Prostate gland (tissue), 2 donors: Measurements from ENCODE around the gene FOXJ1. TPM values are rescaled to one million over a fixed set of nuclear protein-coding genes. Genes with fewer than 3 reads are reported as not detected.

Experiments
- DNase-seq: peaks from one replicate; pipeline ENCODE4 v3.0.0-alpha.2; 2019; ENCODE audit warnings: low spot score
- H3K27ac ChIP-seq, 2 donors: fragments of 200-600 bp; sonication (generic); 2 replicates each; pipeline ENCODE4 v1.5.1; 2017 to 2019
- H3K27me3 ChIP-seq: fragments of 200-600 bp; sonication (generic); replicated peaks from 2 replicates; pipeline ENCODE4 v1.5.1; 2019; ENCODE audit not compliant: insufficient read depth
- H3K36me3 ChIP-seq, 2 donors: fragments of 200-600 bp; sonication (generic); 1 replicate in 1 of 2; 2 replicates in 1 of 2; pipeline versions ENCODE4 v1.5.1 to v1.8.1; 2017 to 2019
- H3K4me1 ChIP-seq: fragments of 200-600 bp; sonication (generic); replicated peaks from 2 replicates; pipeline ENCODE4 v1.5.1; 2019
- H3K4me3 ChIP-seq, 2 donors: fragments of 200-600 bp; sonication (generic); 2 replicates each; pipeline ENCODE4 v1.5.1; 2017 to 2019
- H3K9me3 ChIP-seq: fragments of 200-600 bp; sonication (generic); 2 replicates; pipeline ENCODE4 v1.5.1; 2017
- CTCF ChIP-seq, 4 experiments: fragments of 200-600 bp in 2 of 4; fragments of 450-650 bp in 2 of 4; sonication (generic) in 2 of 4; IDR thresholded peaks; 1 replicate in 3 of 4; 2 replicates in 1 of 4; pipeline ENCODE4 v1.5.1; 2016 to 2019; ENCODE audit warnings: antibody characterized with exemption in 4 of 4, mild to moderate bottlenecking in 2 of 4, moderate library complexity in 2 of 4
- POLR2A ChIP-seq: fragments of 450-650 bp; IDR thresholded peaks from one replicate; pipeline ENCODE4 v1.6.1; 2016; ENCODE audit warnings: antibody characterized with exemption, mild to moderate bottlenecking
- POLR2AphosphoS5 ChIP-seq: sonication (generic); formaldehyde crosslinking; IDR thresholded peaks from one replicate; pipeline ENCODE4 v1.6.1; 2017; ENCODE audit warnings: antibody characterized with exemption
- WGBS: methylation state at CpG from one replicate; pipeline ENCODE4 v1.1.5; 2018; 5-methylcytosine and 5-hydroxymethylcytosine counted together
- intact Hi-C: fragments of 100-400 bp; cut with DNase I; formaldehyde crosslinking; loops from one replicate; pipeline ENCODE4 v1.14.2; 2022
- total RNA-seq, 2 donors: library from RNA; depleted of rRNA; stranded (reverse); fragments of >200 nt; gene quantifications; one replicate each; pipeline ENCODE4 v1.1.0, GENCODE V29; 2016

FOXJ1 gene
- total RNA-seq, 2 donors from 2014 or later, result 0.55 to 11.2 TPM

DNA sequence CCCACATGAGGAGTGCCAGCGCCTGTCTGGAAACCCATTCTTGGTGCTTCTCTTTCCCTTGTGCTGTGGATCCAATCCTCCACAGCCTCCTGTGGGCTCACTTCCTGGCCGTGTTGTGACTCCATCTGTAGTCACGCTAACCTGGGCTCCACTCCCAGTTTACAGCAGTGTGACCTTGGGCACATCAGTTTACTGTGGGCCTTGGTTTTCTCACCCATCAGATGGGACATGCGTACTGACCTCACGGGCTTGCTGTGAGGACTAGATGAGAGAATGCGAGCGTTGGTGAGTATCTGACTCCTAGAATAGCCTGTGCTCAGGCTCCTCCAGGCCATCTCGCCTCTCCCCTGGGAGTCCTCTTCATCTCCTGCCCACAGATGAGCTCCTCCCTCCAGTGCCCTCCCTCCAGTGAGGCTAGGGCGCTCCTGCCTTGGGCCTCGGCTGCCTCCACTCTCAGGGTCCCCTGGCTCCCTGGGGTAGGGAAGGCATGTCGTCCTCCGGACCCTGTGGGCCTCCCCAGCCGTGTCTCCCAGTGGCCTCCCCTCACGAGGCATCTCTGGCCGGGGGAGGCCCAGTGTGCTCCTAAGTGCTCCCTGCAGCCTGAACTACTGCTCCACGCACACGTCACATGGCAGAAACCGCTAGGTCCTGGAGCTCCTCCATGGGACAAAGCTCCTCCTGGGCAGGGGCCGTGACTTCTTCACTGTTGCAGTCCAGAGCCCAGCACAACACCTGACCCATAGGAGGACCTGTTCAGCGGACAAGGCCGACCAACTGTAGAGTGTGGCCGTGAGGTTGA, 5.2 kb upstream of the FOXJ1 start:
- Histone ChIP-seq H3K9me3 (no peaks in the 10 kb centered on the region), H3K27ac (no peak overlapping the region), H3K36me3 (no peaks in the 10 kb centered on the region), H3K4me1 (no peaks in the 10 kb centered on the region), H3K4me3 (no peak overlapping the region), H3K27me3 (no peaks in the 10 kb centered on the region)
- intact Hi-C loops, result no loop called here
- TF ChIP-seq CTCF (IDR thresholded peaks at IDR 0.05) (no peak), POLR2AphosphoS5 (no peak), POLR2A (no peak)
- no peak for DNase-seq
- WGBS, result 92% methylated on average over 22 of the region's 22 CpGs

DNA sequence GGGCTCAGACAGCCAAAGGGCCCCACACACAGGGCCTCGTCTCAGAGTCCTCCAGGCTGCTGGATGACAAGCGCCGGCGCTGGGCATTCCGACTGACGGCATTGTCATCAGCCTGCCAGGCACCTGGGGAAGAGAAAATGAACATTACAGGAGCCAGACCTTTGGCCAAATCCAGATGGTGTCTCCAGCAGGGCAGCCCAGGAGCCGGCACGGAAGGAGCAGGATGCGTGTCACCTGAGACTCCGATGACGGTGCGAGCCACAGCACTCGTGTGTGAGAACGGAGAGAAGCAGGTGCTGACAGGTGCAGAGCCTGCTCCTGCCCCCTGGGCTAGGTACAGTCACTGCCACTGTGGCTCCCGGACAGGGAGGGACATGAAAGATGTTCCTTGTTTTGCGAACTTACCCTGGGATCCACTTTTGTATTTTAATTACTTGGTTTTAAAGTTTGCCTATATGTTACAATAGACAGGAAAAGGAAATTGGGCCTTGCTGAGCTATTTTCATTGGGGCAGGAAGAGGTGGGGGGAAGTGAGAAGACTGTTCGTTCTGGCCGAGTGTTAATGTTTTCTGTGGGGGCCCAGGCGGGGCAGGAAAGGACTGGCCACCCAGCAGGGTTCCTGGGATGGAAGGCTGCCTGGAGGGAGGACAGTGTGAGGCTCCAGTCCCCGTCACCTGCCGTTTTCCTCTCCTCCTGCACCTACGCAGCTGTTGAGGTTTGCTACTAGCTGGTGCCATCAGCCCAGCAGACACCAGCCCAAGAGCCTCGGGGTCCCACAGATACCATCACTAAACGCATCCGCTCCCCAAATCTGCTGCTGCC, 4.4 kb upstream of the FOXJ1 start:
- H3K27ac ChIP-seq, result no peak overlapping the region
- no peaks in the 10 kb centered on the region for H3K4me1 ChIP-seq
- no peak for DNase-seq
- H3K36me3 ChIP-seq, result no peaks in the 10 kb centered on the region
- H3K9me3 ChIP-seq, result no peaks in the 10 kb centered on the region
- H3K27me3 ChIP-seq, result no peaks in the 10 kb centered on the region
- H3K4me3 ChIP-seq, result no peak overlapping the region
- TF ChIP-seq POLR2AphosphoS5 (no peak), POLR2A (no peak), CTCF (IDR thresholded peaks at IDR 0.05) (no peak)
- intact Hi-C loops, result no loop called here
- 68% methylated on average over 25 of the region's 25 CpGs for WGBS

DNA sequence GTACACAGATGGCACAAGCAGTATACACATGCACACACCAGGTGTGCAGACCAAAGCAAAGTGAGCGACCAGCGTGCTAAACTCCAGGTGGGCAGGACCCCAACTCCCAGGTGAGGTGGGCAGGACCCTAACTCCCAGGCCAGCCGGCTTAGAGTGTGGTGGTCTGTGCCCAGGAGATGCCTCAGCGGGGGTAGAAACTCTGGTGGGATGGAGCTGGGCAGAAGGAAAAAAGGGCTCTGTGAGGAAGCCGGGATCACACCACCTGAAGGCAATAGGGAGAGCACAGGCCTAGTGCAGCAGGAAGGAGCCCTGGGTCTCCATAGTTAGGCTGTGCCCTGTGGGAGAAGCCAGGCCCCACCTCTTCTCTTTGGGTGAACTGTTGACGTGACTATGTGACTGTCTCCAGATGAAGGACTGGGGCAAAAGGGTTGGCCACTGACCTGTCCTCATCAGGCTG, 1.6 kb upstream of the FOXJ1 start:
- intact Hi-C loops, result no loop called here
- no peaks in the 10 kb centered on the region for H3K4me1 ChIP-seq
- WGBS, result 90% methylated on average over 6 of the region's 6 CpGs
- no peak overlapping the region for H3K4me3 ChIP-seq
- no peak for TF ChIP-seq POLR2AphosphoS5
- TF ChIP-seq CTCF (IDR thresholded peaks at IDR 0.05), result no peak
- no peak for TF ChIP-seq POLR2A
- no peak overlapping the region for H3K27ac ChIP-seq
- H3K27me3 ChIP-seq, result no peaks in the 10 kb centered on the region
- no peaks in the 10 kb centered on the region for H3K9me3 ChIP-seq
- DNase-seq, result no peak
- H3K36me3 ChIP-seq, result no peaks in the 10 kb centered on the region

DNA sequence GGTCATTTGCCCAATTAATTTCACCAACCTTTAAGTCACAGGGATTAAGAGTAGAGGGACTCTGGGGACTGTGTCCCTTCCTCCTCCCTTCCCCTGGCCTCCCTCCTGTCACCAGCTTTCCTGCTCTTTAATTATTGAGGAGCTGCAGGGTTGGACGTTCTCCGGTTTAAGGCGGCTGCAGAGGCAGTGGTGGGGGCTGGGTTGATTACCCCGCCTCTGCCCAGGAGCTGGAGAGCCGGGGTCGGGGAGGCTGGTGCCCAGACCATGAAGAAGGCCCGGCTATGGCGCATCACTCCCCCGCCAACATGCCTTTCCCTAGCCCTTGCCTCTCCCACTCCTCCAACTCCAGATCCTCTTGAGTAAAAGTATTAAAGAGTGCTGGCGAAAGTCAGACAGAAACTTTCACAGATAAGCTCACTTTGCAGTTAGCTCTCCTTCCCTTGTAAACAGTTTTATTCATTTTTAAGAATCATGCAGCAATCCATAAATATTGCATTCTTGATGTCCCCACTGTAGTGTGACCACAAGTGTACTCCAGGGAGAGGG, 1.1 kb upstream of the FOXJ1 start:
- Histone ChIP-seq H3K27ac (no peak overlapping the region), H3K4me3 (no peak overlapping the region), H3K27me3 (no peaks in the 10 kb centered on the region), H3K36me3 (no peaks in the 10 kb centered on the region), H3K9me3 (no peaks in the 10 kb centered on the region), H3K4me1 (no peaks in the 10 kb centered on the region)
- intact Hi-C loops, result no loop called here
- WGBS, result 68% methylated on average over 10 of the region's 10 CpGs
- TF ChIP-seq CTCF (IDR thresholded peaks at IDR 0.05) (no peak), POLR2AphosphoS5 (no peak), POLR2A (no peak)
- no peak for DNase-seq
